ENCODE measurements around the gene DAGLA. TPM values are rescaled to one million over a fixed set of nuclear protein-coding genes. Genes with fewer than 3 reads are reported as not detected.

The DAGLA gene
- total and polyA plus RNA-seq, 2 donors (not counting 1 experiment from before 2014, with no cell fraction given) = 0.06 TPM; not detected in 1

DNA sequence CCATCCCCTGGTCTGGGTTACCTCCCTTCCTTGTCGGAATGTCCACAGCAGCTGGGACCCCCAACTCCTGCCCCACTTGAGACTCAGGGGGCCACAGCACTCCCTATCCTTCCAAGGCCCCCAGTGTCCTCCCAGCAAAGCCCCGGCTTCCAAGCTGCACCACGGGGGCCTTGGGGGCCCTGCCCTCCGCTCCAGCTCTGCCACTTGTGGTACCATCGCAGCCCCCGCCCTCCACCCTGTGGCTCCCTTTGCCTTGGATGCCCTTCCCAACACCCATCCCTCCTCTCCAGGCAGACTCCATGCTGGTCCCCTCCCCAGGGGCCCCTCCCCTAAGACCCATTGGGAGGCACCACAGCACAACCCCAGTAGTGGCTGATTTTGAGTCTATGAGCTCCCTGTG is 94.9 kb downstream of the DAGLA start:
- Histone ChIP-seq H3K36me3 (replicated peaks in 1 of 2; ENCODE audit: control extremely low read depth in 1 of 2, control insufficient read depth in 1 of 2, extremely low read depth in 1 of 2, insufficient read depth in 2 of 2, low read length in 1 of 2) (no peaks in the 10 kb centered on the region), H3K27me3 (replicated peaks in 1 of 4; ENCODE audit: control extremely low read depth in 1 of 4, control insufficient read depth in 3 of 4, insufficient read depth in 4 of 4, low read length in 3 of 4) (peaks cover 0 to 8% (median 0%) of the 10 kb centered on the region in 4 experiments), H3K9me3 (ENCODE audit: control extremely low read depth in 1 of 3, control insufficient read depth in 2 of 3, insufficient read depth in 1 of 3, low read length in 2 of 3) (no peaks in the 10 kb centered on the region), H2AFZ (ENCODE audit: insufficient read depth, low read depth, low read length, poor library complexity, severe bottlenecking) (no peak overlapping the region), H4K20me1 (ENCODE audit: control insufficient read depth, insufficient read depth, low read length, poor library complexity, severe bottlenecking) (no peaks in the 10 kb centered on the region), H3K9ac (ENCODE audit: low read length) (no peak overlapping the region), H3K4me1 (ENCODE audit: control insufficient read depth in 2 of 2, insufficient read depth in 2 of 2, low read length in 2 of 2) (peaks cover 13 to 15% of the 10 kb centered on the region in 2 donors), H3K4me3 (ENCODE audit: control extremely low read depth in 1 of 5, extremely low read depth in 1 of 5, insufficient read depth in 1 of 5, low read depth in 2 of 5, low read length in 4 of 5) (no peak overlapping the region), H3K27ac (ENCODE audit: low read length in 2 of 2) (no peak overlapping the region), H3K79me2 (ENCODE audit: control insufficient read depth, insufficient read depth, low read length) (no peaks in the 10 kb centered on the region), H3K4me2 (replicated peaks; ENCODE audit: low read depth, low read length, poor library complexity, severe bottlenecking) (no peak overlapping the region)
- WGBS (ENCODE audit: insufficient coverage) = 97% methylated on average over 6 of the region's 6 CpGs
- intact Hi-C loops (cut with micrococcal nuclease) = no loop called here
- H3K27ac Mint-ChIP-seq = no peak overlapping the region
- no peak overlapping the region for H3K4me3 Mint-ChIP-seq
- peaks cover 17% of the 10 kb centered on the region for H3K4me1 Mint-ChIP-seq
- H3K9me3 Mint-ChIP-seq (ENCODE audit: insufficient read depth) = no peaks in the 10 kb centered on the region
- CTCF ChIA-PET = no interaction called here
- POLR2A ChIA-PET = interaction anchor here (0.6 kb wide), 1 partner anchor 10 kb away, joined by 6 read pairs; no protein-coding TSS in a partner anchor
- TF ChIP-seq, protein P1, sequence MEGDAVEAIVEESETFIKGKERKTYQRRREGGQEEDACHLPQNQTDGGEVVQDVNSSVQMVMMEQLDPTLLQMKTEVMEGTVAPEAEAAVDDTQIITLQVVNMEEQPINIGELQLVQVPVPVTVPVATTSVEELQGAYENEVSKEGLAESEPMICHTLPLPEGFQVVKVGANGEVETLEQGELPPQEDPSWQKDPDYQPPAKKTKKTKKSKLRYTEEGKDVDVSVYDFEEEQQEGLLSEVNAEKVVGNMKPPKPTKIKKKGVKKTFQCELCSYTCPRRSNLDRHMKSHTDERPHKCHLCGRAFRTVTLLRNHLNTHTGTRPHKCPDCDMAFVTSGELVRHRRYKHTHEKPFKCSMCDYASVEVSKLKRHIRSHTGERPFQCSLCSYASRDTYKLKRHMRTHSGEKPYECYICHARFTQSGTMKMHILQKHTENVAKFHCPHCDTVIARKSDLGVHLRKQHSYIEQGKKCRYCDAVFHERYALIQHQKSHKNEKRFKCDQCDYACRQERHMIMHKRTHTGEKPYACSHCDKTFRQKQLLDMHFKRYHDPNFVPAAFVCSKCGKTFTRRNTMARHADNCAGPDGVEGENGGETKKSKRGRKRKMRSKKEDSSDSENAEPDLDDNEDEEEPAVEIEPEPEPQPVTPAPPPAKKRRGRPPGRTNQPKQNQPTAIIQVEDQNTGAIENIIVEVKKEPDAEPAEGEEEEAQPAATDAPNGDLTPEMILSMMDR (IDR thresholded peaks at IDR 0.05) = no peak
- TF ChIP-seq EZH2 (IDR thresholded peaks at IDR 0.05; ENCODE audit: borderline replicate concordance, insufficient read depth, low read depth, low read length, poor library complexity, severe bottlenecking) = no peak
- ATAC-seq (ENCODE audit: low read depth) (no peak), DNase-seq (no peak)
- peaks cover 12% of the 10 kb centered on the region for H3K27me3 Mint-ChIP-seq

DNA sequence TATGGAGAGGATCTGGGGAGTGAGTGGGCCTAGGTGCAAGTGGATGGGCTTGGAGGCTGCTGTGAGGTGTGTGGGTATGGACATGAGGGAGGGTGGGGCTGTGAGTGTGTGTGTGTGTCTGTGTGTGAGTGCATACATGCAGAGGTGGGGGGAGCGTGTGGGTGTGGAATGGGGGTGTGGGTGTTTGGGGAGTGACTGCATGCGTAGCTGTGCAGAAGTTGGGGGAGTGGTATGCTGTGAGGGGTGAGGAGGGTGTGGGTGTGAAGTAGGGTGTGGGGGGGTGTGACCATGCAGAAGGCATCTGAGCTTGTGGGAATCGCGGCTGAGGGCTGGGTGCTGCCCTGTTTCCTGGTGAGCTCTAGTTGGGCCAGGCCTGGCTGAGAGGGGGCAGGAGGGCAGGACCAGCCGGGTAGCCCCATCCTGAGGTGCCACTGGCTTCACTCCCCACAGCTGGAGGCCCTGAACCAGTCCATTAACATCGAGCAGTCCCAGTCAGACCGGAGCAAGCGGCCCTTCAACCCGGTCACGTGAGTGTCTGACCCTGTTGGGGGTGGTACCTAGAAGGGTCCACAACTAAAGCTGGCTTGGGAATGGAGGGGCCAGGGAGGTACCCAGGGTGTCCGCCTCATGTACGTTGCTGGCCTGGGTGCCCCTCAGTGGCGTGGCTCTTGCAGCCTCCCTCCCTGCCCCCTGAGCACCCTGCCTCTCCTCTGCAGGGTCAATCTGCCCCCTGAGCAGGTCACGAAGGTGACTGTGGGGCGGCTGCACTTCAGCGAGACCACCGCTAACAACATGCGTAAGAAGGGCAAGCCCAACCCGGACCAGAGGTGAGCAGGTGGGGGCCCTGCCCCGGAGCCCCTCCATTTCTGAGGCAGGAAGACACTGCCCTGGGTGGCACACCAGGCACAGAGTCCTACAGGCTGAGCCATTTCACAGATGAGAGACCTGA is 95.7 kb downstream of the DAGLA start:
- Histone ChIP-seq H3K4me2 (replicated peaks; ENCODE audit: low read depth, low read length, poor library complexity, severe bottlenecking) (no peak overlapping the region), H3K9me3 (ENCODE audit: control extremely low read depth in 1 of 3, control insufficient read depth in 2 of 3, insufficient read depth in 1 of 3, low read length in 2 of 3) (no peaks in the 10 kb centered on the region), H3K4me1 (ENCODE audit: control insufficient read depth in 2 of 2, insufficient read depth in 2 of 2, low read length in 2 of 2) (peaks cover 13 to 15% of the 10 kb centered on the region in 2 donors), H3K9ac (ENCODE audit: low read length) (no peak overlapping the region), H3K4me3 (ENCODE audit: control extremely low read depth in 1 of 5, extremely low read depth in 1 of 5, insufficient read depth in 1 of 5, low read depth in 2 of 5, low read length in 4 of 5) (no peak overlapping the region), H3K27me3 (replicated peaks in 1 of 4; ENCODE audit: control extremely low read depth in 1 of 4, control insufficient read depth in 3 of 4, insufficient read depth in 4 of 4, low read length in 3 of 4) (peaks cover 0 to 8% (median 0%) of the 10 kb centered on the region in 4 experiments), H2AFZ (ENCODE audit: insufficient read depth, low read depth, low read length, poor library complexity, severe bottlenecking) (no peak overlapping the region), H3K36me3 (replicated peaks in 1 of 2; ENCODE audit: control extremely low read depth in 1 of 2, control insufficient read depth in 1 of 2, extremely low read depth in 1 of 2, insufficient read depth in 2 of 2, low read length in 1 of 2) (no peaks in the 10 kb centered on the region), H4K20me1 (ENCODE audit: control insufficient read depth, insufficient read depth, low read length, poor library complexity, severe bottlenecking) (no peaks in the 10 kb centered on the region), H3K27ac (ENCODE audit: low read length in 2 of 2) (no peak overlapping the region), H3K79me2 (ENCODE audit: control insufficient read depth, insufficient read depth, low read length) (no peaks in the 10 kb centered on the region)
- Mint-ChIP-seq H3K4me1 (peaks cover 17% of the 10 kb centered on the region), H3K27ac (no peak overlapping the region), H3K9me3 (ENCODE audit: insufficient read depth) (no peaks in the 10 kb centered on the region), H3K27me3 (peaks cover 12% of the 10 kb centered on the region), H3K4me3 (peak overlapping the region; percentile 18)
- intact Hi-C loops (cut with micrococcal nuclease) = no loop called here
- DNase-seq (no peak), ATAC-seq (ENCODE audit: low read depth) (no peak)
- CTCF ChIA-PET = no interaction called here
- POLR2A ChIA-PET = interaction anchor here (0.6 kb wide), 1 partner anchor 10 kb away, joined by 6 read pairs; no protein-coding TSS in a partner anchor
- TF ChIP-seq, protein P1 (IDR thresholded peaks at IDR 0.05) = no peak
- TF ChIP-seq EZH2 (IDR thresholded peaks at IDR 0.05; ENCODE audit: borderline replicate concordance, insufficient read depth, low read depth, low read length, poor library complexity, severe bottlenecking) = no peak
- 89% methylated on average over 20 of the region's 20 CpGs for WGBS (ENCODE audit: insufficient coverage)
